Neural crest cell (in vitro differentiated cells): ENCODE results near the gene IBSP. TPM values are rescaled to one million over a fixed set of nuclear protein-coding genes. Genes with fewer than 3 reads are reported as not detected.

Experiments used
- DNase-seq: peaks from one replicate; pipeline ENCODE4 v3.0.0; 2021; ENCODE audit warnings: low read depth, mixed read lengths, low spot score
- H3K27ac Mint-ChIP-seq: one replicate; pipeline ENCODE4 v1.8.0; 2021; ENCODE audit warnings: mild to moderate bottlenecking, mixed read lengths; ENCODE audit not compliant: unreplicated experiment
- H3K27me3 Mint-ChIP-seq: 2 replicates; pipeline ENCODE4 v1.8.0; 2021; ENCODE audit warnings: low read depth, mild to moderate bottlenecking, mixed read lengths
- H3K36me3 Mint-ChIP-seq: 2 replicates; pipeline ENCODE4 v1.8.0; 2021; ENCODE audit warnings: low read depth, mild to moderate bottlenecking, mixed read lengths
- H3K4me1 Mint-ChIP-seq: 2 replicates; pipeline ENCODE4 v1.8.0; 2021; ENCODE audit warnings: mixed read lengths
- H3K4me3 Mint-ChIP-seq: one replicate; pipeline ENCODE4 v1.8.0; 2021; ENCODE audit warnings: mild to moderate bottlenecking, mixed read lengths
- H3K9me3 Mint-ChIP-seq: 2 replicates; pipeline ENCODE4 v1.8.0; 2021; ENCODE audit warnings: mixed read lengths
- CTCF ChIP-seq: fragments of 200-600 bp; sonication (generic); conservative IDR thresholded peaks from 2 replicates; pipeline ENCODE4 v1.5.0; 2021; ENCODE audit warnings: antibody characterized with exemption, mild to moderate bottlenecking
- total RNA-seq: library from RNA; stranded (reverse); gene quantifications from 2 replicates; pipeline ENCODE4 v1.2.1, GENCODE V29; 2021

The IBSP gene
- total RNA-seq, 1 donor from 2014 or later, result not detected

GRCh38 chr4:87805971-87806370 lies 6.6 kb downstream of the IBSP start:
- H3K4me1 Mint-ChIP-seq, result no peaks in the 10 kb centered on the region
- no peak for TF ChIP-seq CTCF
- no peak for DNase-seq
- H3K27ac Mint-ChIP-seq, result no peak overlapping the region
- no peak overlapping the region for H3K4me3 Mint-ChIP-seq
- H3K9me3 Mint-ChIP-seq, result peaks cover 5% of the 10 kb centered on the region
- H3K27me3 Mint-ChIP-seq, result no peaks in the 10 kb centered on the region
- H3K36me3 Mint-ChIP-seq, result no peaks in the 10 kb centered on the region

- no peak for TF ChIP-seq CTCF
- Mint-ChIP-seq H3K4me3 (no peak overlapping the region), H3K27ac (no peak overlapping the region), H3K27me3 (no peaks in the 10 kb centered on the region), H3K4me1 (no peaks in the 10 kb centered on the region), H3K9me3 (peaks cover 5% of the 10 kb centered on the region), H3K36me3 (peaks cover 4% of the 10 kb centered on the region)
- no peak for DNase-seq
Observed at GRCh38 chr4:87806520-87806919, 7.2 kb downstream of the IBSP start.

- DNase-seq, result no peak
- Mint-ChIP-seq H3K4me1 (no peaks in the 10 kb centered on the region), H3K27me3 (no peaks in the 10 kb centered on the region), H3K27ac (no peak overlapping the region), H3K4me3 (no peak overlapping the region), H3K9me3 (peaks cover 5% of the 10 kb centered on the region), H3K36me3 (peaks cover 4% of the 10 kb centered on the region)
- TF ChIP-seq CTCF, result no peak
Observed at GRCh38 chr4:87807402-87807801, 8.0 kb downstream of the IBSP start.

- no peak for DNase-seq
- no peak for TF ChIP-seq CTCF
- no peak overlapping the region for H3K4me3 Mint-ChIP-seq
- H3K9me3 Mint-ChIP-seq, result peaks cover 21% of the 10 kb centered on the region
- H3K36me3 Mint-ChIP-seq, result peaks cover 7% of the 10 kb centered on the region
- no peaks in the 10 kb centered on the region for H3K4me1 Mint-ChIP-seq
- no peak overlapping the region for H3K27ac Mint-ChIP-seq
- H3K27me3 Mint-ChIP-seq, result no peaks in the 10 kb centered on the region
Observed at GRCh38 chr4:87811977-87812376, 12.6 kb downstream of the IBSP start.

- DNase-seq, result no peak
- H3K36me3 Mint-ChIP-seq, result peaks cover 6% of the 10 kb centered on the region
- peaks cover 15% of the 10 kb centered on the region for H3K4me1 Mint-ChIP-seq
- H3K27ac Mint-ChIP-seq, result peak overlapping the region; percentile 86
- no peak for TF ChIP-seq CTCF
- no peaks in the 10 kb centered on the region for H3K27me3 Mint-ChIP-seq
- H3K9me3 Mint-ChIP-seq, result peaks cover 23% of the 10 kb centered on the region
- H3K4me3 Mint-ChIP-seq, result no peak overlapping the region
Observed at GRCh38 chr4:87819281-87819919, 20.0 kb downstream of the IBSP start.

GRCh38 chr4:87823200-87823599 lies 23.8 kb downstream of the IBSP start:
- Mint-ChIP-seq H3K36me3 (peaks cover 3% of the 10 kb centered on the region), H3K27ac (no peak overlapping the region), H3K4me1 (peaks cover 15% of the 10 kb centered on the region), H3K9me3 (peaks cover 7% of the 10 kb centered on the region), H3K4me3 (no peak overlapping the region), H3K27me3 (no peaks in the 10 kb centered on the region)
- DNase-seq, result no peak
- TF ChIP-seq CTCF, result no peak
